ENCODE measurements around the gene STEAP3. TPM values are rescaled to one million over a fixed set of nuclear protein-coding genes. Genes with fewer than 3 reads are reported as not detected.

The STEAP3 gene
- total RNA-seq, 1 experiment from 2014 or later = 15.4 TPM

- no peak overlapping the region for H4K8ac ChIP-seq (replicated peaks; ENCODE audit: insufficient read length, low read depth, low read length)
- H3K27me3 ChIP-seq (ENCODE audit: insufficient read depth, low read length) = no peaks in the 10 kb centered on the region
- H3K9me3 ChIP-seq (ENCODE audit: control insufficient read depth, low read depth, low read length) = no peaks in the 10 kb centered on the region
- WGBS (ENCODE audit: extremely low coverage, insufficient read length, low lambda C conversion rate) = no CpG with 5 or more reads among the region's 5 CpGs
- peaks cover 22% of the 10 kb centered on the region for H3K27me3 Mint-ChIP-seq (ENCODE audit: low read depth)
- H3K27ac ChIP-seq (ENCODE audit: insufficient read length, low read depth, low read length) = no peak overlapping the region
- H3K27ac Mint-ChIP-seq = no peak overlapping the region
- no peaks in the 10 kb centered on the region for H3K9me3 Mint-ChIP-seq
- no peak overlapping the region for H2BK20ac ChIP-seq (ENCODE audit: low read depth, low read length, poor library complexity, severe bottlenecking)
- H3K4me1 Mint-ChIP-seq = peaks cover 19 to 20% of the 10 kb centered on the region in 2 experiments
- TF ChIP-seq CTCF (conservative IDR thresholded peaks at IDR 0.05) = no peak
- H4K5ac ChIP-seq (ENCODE audit: insufficient read length, low read depth, low read length) = no peak overlapping the region
- H3K4me3 Mint-ChIP-seq = no peak overlapping the region
- H3K36me3 Mint-ChIP-seq (ENCODE audit: insufficient read depth in 1 of 3, low read depth in 3 of 3) = no peaks in the 10 kb centered on the region
- H2BK12ac ChIP-seq (ENCODE audit: insufficient read length, low read depth, low read length) = no peak overlapping the region
- no peak overlapping the region for H3K14ac ChIP-seq (ENCODE audit: insufficient read depth, low read length)
- no peaks in the 10 kb centered on the region for H4K20me1 ChIP-seq (ENCODE audit: control insufficient read depth, insufficient read depth, insufficient read length)
- H3K79me2 ChIP-seq (ENCODE audit: insufficient read depth, low read length) = no peaks in the 10 kb centered on the region
- H3K9ac ChIP-seq (ENCODE audit: extremely low read depth, insufficient read length, low read length) = no peak overlapping the region
- no peak overlapping the region for H3K4ac ChIP-seq (ENCODE audit: low read depth, low read length)
- no peak overlapping the region for H2AFZ ChIP-seq (ENCODE audit: low read length)
- H2BK5ac ChIP-seq (ENCODE audit: insufficient read length, low read length) = no peak overlapping the region
- H3K18ac ChIP-seq (ENCODE audit: insufficient read length, low read depth, low read length) = no peak overlapping the region
- H2BK15ac ChIP-seq (ENCODE audit: low read depth, low read length) = no peak overlapping the region
- no peak overlapping the region for H3K23ac ChIP-seq (ENCODE audit: insufficient read length, low read depth, low read length)
- no peaks in the 10 kb centered on the region for H3K23me2 ChIP-seq (ENCODE audit: insufficient read length, low read depth, low read length, poor library complexity, severe bottlenecking)
- H3K4me1 ChIP-seq (ENCODE audit: insufficient read depth, low read length) = peaks cover 3% of the 10 kb centered on the region
- DNase-seq = no peak
- H4K91ac ChIP-seq (ENCODE audit: insufficient read length, low read depth, low read length) = no peak overlapping the region
- no peak overlapping the region for H2AK5ac ChIP-seq (ENCODE audit: insufficient read length, low read length)
- H3K56ac ChIP-seq (ENCODE audit: insufficient read length, low read depth, low read length) = no peak overlapping the region
- H3K79me1 ChIP-seq (ENCODE audit: insufficient read depth, low read depth, low read length, poor library complexity, severe bottlenecking) = no peaks in the 10 kb centered on the region
- no peak overlapping the region for H3K4me2 ChIP-seq (ENCODE audit: insufficient read depth, insufficient read length, low read length)
- H3T11ph ChIP-seq (ENCODE audit: low read length) = no peak overlapping the region
- no peak overlapping the region for H2BK120ac ChIP-seq (ENCODE audit: low read depth, low read length, poor library complexity, severe bottlenecking)
Measured at GRCh38 chr2:119201815-119202214, 21.8 kb upstream of the STEAP3 start.
